ENCODE data around the gene INSRR.
A peak's percentile ranks its signal among the peaks of the same experiment; 100 is the strongest.

The INSRR gene

GRCh38 chr1:156893048-156893953 lies 34.4 kb upstream of the INSRR start, which contains the start of gene PEAR1:
TSS of gene PEAR1 (plus strand) at chr1:156893718. CDS start at chr1:156903927, 10,209 bp downstream.
- DNase-seq = no peak

GRCh38 chr1:156892190-156893047 lies 33.5 kb upstream of the INSRR start:
- DNase-seq = peak; percentile 65

DNA sequence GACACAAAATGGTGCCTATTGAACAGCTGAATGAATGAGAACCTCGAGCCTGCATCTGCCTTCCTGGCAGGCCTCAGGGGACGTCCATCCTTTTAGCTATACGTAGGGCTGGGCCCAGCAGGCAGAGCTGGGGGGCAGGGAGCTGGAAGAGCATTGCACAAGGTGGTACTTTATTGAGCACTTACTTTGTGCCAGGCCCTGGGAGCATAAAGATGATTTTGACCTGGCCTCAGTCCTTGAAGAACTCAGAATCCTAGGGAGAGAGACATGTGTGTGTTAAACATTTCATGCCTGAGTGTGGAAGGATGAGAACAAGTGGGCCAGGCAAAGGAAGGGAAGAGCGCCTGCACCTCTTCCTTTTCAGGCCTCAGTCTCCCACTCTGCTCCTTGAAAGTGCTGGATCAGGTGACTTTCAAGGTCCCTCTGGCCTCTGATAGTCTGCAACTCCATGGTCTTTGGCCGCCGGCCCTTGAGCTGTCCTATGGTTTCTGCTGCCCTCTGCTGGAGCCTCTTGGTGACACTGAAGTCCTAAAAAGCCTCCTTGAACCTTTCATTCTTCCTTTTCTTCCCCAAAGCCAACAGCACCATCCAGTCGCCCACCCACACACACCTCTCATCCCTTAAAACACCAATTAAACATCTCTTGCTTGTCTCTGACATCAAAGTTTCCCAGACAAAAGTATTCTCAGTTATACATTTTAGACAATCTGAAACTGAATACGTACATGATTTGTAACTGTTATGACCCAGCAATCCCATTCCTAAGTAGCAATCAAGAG lies 31.1 kb upstream of the INSRR start:
- DNase-seq = peak; percentile 17

DNA sequence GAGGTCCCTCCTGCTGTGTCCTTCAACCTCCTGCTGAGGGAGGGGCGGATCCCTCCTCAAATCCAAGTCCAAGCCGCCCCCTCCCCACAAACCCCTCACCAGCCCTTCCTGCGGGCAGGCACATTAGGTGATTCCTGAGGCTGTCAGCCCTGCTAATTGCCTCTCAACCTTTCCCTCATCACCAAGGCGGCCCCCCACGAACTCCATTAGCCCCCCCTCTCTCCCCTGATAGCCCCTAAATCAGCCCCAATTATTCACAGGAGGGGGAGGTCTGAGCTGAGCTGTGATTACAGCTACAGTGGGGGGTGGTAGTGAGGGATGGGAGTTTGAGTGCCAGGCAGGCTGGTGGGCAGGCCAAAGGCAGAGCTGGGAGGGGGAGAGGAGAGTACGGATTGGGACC lies 28.8 kb upstream of the INSRR start:
- DNase-seq = no peak

DNA sequence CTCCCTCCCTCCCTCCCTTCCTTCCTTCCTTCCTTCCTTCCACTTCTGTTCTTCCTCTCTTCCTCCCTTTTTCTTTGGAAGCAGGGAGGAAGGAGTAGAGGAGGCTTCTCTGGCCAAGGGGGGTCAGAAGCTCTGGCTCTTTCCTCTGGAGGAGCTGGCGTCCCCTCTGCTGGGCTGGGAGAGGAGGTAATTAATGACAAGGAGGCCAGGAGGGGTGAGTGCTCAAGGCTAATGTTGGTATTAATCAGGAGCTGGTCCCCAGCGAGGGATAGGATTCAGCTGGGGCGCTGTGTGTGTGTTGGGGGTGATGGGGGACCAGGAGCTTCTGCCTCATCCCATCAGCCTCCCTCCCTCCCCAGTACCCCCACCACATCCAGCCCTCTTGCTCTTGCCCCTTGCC lies 28.4 kb upstream of the INSRR start:
- no peak for DNase-seq

DNA sequence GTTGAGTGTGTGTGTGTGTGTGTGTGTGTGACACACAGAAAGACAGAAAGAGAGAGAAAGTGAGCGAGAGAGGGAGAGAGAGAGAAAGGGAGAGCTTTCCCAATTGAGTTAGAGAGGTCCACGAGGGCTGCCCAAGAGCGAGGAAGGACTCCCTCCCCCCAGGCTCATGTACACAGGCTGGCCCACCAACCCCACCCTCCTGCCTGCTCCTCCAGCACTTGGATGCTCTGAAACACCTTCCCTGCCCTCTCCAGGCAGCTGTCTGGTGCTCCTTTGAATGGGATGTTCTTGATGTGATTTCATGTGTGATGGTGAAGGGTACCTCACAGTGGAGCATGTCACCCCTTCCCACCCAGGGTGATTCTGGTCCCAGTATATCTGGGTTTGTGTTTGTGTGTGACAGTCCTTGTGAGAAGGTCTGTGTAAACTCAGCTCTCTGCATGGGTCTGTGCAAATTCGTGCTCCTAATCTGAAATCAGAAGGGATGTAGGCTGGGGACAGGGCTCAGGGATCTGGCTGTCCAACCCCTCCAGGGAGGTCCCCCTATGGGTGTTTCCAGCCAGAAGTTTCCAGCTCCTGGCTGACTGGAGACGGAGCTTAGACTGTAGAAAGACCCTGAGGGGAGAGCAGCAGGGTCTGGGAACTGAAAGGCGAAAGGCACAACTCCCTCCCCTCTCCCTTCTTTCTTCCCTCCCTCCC lies 27.8 kb upstream of the INSRR start:
- no peak for DNase-seq

DNA sequence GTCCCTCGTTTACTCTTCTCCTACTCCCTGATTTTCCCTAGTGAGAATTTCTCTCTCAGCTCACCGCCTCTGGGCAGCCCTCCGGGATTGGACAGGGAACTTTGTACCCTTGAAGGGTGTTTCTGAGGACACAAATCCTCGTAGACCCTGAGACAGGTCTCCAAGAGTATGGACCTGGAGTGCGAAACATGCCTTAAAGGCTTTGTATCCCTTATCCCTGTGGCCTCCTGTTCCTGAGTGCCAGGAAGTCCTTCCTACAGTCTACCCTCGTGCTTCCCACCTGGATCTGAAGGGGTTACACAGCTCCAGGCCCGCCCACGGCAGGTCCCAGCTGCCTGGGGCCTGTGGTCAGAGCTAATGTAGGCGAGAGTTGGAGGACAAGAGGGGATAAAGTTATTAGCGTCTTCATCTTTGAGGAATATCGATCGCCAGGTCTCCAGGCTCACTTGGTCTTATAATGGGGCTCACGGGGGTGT lies 27.0 kb upstream of the INSRR start:
- no peak for DNase-seq

DNA sequence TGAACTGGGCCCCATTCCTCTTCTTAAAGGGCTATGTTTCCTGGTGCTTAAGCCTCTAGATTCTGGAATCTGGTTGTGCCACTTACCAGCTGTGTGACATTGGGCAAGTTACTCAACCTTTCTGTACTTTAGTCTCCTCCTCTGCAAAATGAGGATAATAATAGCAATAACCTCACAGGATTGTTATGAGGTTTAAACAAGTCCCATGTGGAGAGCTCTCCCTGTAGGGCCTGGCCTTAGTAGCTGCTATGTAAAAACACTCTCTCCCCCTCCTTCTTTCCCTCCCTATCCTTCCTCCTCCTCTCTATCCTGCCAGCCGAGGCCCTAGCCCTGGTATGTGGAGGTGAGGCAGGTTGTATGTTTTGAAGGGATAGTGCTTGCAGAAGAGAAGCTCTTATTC lies 26.4 kb upstream of the INSRR start:
- DNase-seq = no peak

- DNase-seq = no peak
Measured at GRCh38 chr1:156884560-156885184, 25.8 kb upstream of the INSRR start.

DNA sequence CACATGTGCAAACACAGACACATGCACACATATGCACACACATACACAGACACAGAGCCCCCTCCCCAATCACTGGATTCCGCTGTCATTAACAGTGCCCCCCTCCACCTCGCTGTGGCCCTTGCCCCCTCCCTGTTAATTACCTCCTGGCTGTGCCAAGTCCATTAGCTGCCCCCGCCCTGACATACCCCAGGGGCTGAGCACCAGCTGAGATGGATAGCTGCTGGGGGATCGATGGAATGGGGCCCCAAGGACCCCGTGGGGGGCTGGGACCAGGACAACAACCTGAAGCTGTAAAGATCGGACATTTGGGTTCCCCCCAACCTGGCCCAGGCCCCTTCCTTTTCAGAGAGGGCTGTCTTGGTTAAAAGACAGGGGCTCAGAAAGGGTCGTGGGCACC lies 25.0 kb upstream of the INSRR start:
- DNase-seq = no peak

DNA sequence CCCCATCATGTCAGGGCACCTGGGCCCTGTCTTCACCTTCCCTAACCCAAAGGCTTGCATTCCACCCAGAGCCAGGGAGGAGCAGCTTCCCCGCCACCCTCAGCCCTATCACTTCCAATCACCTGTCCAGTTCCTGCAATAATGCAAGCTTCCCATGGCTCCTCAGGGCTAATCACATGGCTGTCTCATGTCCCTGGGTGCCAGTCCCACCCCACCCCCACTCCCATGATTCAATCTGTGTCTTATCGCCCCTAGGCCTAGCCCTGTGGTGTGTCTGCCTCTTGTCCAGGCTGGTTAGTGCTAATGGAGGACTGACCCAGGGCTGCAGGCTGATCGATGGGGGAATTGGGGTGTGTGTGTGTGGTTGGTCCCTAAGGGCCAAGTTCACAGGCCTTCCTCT lies 23.6 kb upstream of the INSRR start:
- no peak for DNase-seq

- DNase-seq = no peak
Measured at GRCh38 chr1:156881663-156882062, 22.7 kb upstream of the INSRR start.

- no peak for DNase-seq
Measured at GRCh38 chr1:156881101-156881500, 22.2 kb upstream of the INSRR start.

DNA sequence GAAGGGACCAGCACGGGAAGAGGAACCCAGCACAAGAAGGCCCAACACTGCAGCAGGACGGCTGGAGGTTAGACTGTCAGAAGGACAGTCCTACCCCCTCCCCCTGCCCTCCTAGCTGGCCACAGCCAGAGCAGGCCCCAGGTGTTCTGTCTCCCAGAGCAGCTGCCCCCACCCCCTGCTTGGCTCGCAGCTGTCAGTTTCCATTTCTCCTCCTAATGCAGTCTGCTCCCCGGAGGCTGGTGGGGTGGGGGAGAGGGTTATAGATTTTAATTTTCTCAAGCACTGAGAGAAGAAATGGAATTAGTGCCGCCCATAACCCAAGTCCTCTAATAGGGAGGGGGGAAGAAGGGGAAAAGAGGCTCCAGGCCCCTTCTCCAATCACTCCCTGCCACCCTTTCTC lies 21.6 kb upstream of the INSRR start:
- DNase-seq = no peak

DNA sequence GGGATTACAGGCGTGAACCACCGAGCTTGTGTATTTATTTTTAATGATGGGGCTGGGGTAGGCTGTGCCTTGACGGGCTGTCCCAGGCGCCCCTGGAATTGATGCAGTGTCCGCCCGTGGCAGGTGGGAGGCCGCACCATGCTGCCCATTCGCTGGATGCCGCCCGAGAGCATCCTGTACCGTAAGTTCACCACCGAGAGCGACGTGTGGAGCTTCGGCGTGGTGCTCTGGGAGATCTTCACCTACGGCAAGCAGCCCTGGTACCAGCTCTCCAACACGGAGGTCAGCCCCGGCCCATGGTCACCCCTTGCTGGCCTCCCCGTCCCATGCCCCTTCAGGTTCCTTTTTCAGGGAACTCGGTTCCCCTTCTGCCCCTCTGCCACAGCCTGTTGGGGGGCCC lies 21.0 kb upstream of the INSRR start:
- no peak for DNase-seq

GRCh38 chr1:156877433-156878170 lies 18.7 kb upstream of the INSRR start:
- no peak for DNase-seq

DNA sequence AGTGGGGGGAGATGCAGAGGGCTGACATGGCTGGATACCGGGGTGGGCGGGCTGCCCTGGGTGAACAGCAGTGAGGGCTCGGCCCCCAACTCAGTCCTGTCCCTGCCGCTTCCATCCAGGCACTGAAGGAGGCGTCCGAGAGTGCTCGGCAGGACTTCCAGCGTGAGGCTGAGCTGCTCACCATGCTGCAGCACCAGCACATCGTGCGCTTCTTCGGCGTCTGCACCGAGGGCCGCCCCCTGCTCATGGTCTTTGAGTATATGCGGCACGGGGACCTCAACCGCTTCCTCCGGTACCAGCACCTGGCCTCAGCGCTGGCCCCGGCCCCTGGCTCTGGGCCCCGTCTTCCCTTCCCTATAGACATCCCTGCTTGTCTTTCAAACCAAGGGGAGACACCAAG lies 17.4 kb upstream of the INSRR start:
- no peak for DNase-seq

GRCh38 chr1:156875341-156875615 lies 16.4 kb upstream of the INSRR start:
- no peak for DNase-seq

GRCh38 chr1:156874572-156875340 lies 15.8 kb upstream of the INSRR start:
- DNase-seq = no peak

- no peak for DNase-seq
Measured at GRCh38 chr1:156874142-156874541, 15.2 kb upstream of the INSRR start.

- no peak for DNase-seq
Measured at GRCh38 chr1:156873659-156874058, 14.7 kb upstream of the INSRR start.

Measured in NCI-H510A (cell line).